22Rv1 (cell line): ENCODE data around the gene CHST4.

Experiments used
- H3K27ac ChIP-seq: fragments of 450-650 bp; 2 replicates; pipeline ENCODE4 v1.5.1; 2017
- CTCF ChIP-seq: fragments of 450-650 bp; IDR thresholded peaks from 2 replicates; pipeline ENCODE4 v1.5.1; 2017; ENCODE audit warnings: mild to moderate bottlenecking
- ZFX ChIP-seq: fragments of 450-650 bp; IDR thresholded peaks from 2 replicates; pipeline ENCODE4 v1.6.1; 2017; ENCODE audit warnings: antibody characterized with exemption, borderline replicate concordance

CHST4 gene

GRCh38 chr16:71524566-71525553, 1.4 kb upstream of the CHST4 start:
- H3K27ac ChIP-seq: no peak overlapping the region
- TF ChIP-seq CTCF: no peak
- TF ChIP-seq ZFX: no peak

GRCh38 chr16:71528257-71528656, 2.0 kb downstream of the CHST4 start:
- no peak overlapping the region for H3K27ac ChIP-seq
- TF ChIP-seq ZFX (no peak), CTCF (no peak)

GRCh38 chr16:71528863-71529262, 2.6 kb downstream of the CHST4 start:
- no peak overlapping the region for H3K27ac ChIP-seq
- TF ChIP-seq CTCF: no peak
- no peak for TF ChIP-seq ZFX

- TF ChIP-seq ZFX (no peak), CTCF (no peak)
- no peak overlapping the region for H3K27ac ChIP-seq
Observed at GRCh38 chr16:71532366-71532765, 6.1 kb downstream of the CHST4 start.

GRCh38 chr16:71536752-71537499, 10.7 kb downstream of the CHST4 start:
- TF ChIP-seq CTCF (no peak), ZFX (no peak)
- no peak overlapping the region for H3K27ac ChIP-seq

GRCh38 chr16:71537643-71538042, 11.4 kb downstream of the CHST4 start:
- TF ChIP-seq ZFX (no peak), CTCF (peak; percentile 73)
- no peak overlapping the region for H3K27ac ChIP-seq
